GM19372 (cell line): ENCODE measurements around the gene TBL1XR1.

Experiments used
- ATAC-seq: cut with Tn5 transposase; IDR thresholded peaks from one replicate; pipeline ENCODE4 v1.9.1; 2021; ENCODE audit warnings: mild to moderate bottlenecking, low read depth, moderate library complexity; ENCODE audit not compliant: unreplicated experiment

Gene TBL1XR1

DNA sequence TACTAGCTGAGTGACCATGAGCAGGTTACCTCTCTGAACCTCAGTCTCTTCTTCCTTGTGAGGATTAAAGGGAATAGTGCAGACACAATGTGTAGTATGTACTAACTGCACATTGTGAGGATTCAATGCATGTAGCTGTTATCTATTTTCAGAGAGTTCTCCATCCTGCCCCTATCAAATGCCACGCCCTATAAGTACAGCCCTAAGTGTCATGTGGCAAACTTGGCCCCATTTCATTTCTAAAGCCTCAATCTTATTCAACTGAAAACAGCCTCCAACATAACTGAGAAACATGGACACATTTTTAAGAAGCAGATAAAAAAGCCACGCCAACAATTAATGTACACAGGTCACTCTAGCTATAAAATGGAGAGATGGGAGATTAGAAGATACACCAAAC, 220.0 kb downstream of the TBL1XR1 start:
- no peak for ATAC-seq

DNA sequence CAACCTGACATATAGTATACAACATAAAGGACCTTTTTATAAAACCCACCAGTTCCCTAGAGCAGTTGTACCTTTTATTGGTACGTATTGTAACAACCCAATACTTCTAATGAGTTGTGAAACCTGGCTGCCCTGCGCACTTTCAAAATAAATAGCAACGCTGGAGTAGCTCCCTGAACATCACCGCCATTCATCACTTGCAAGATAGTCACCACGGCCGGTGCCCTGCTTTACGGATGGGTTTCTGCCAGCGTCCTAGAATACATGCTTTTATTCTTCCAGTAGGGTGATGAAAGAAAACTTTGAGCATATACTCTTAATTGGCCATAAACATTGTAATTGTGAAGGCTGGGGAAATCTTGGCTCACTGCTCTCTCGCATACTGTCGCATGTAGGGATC, 220.7 kb downstream of the TBL1XR1 start:
- no peak for ATAC-seq

DNA sequence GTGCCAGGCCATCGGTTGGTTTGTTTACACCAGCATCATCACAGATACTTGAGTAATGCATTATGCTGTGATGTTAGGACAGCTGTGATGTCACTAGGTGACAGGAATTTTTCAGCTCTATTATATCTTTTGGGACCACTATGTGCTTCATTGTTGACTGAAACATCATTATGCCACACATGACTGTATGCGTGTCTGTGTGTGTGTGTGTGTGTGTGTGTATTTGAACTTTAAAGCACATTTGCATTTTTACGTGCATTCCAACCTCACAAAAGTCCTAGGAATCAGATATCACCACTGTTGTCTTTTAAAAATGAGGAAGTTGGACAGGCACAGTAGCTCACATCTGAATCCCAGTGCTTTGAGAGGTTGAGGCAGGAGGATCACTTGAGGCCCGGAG, 223.0 kb downstream of the TBL1XR1 start:
- ATAC-seq = no peak

DNA sequence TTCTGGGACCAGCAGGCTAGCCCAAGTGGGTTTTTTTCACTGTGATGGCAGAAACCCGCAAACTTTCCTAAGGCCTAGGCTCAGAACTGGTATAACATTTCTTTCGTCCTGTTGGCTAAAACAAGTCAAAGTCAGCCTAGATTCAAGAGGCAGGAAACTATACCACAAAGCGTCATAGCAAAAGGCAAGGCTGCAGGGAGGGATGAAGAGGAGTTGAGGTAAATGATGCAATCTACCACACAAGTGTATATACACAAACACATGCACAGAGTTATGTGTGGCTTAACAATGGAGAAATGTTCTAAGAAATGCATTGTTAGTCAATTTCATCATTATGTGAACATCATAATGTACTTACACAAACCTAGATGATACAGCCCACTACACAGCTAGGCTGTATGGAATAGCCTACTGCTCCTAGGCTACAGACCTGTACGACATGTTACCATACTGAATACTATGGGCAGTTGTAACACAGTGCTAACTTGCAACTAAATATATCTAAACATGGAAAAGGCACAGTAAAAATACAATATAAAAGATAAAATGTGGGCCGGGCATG, 225.6 kb downstream of the TBL1XR1 start:
- ATAC-seq = no peak

DNA sequence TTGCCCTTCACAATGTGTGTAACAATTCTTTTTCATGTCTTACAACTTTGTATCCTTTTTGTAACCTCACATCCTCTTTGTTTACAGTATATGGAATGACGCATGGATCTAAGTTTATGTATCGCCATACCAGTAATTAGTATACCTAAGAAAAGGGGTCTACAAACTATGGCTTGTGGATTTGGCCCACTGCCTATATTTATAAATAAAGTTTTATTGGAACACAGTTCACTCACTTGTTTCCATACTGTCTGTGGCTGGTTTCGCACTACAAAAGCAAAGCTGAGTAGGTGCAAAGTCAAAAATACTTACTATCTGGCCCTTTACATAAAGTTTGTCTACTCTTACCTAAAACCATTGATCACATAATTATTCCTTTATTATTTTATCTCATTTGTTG, 226.5 kb downstream of the TBL1XR1 start:
- ATAC-seq = no peak

DNA sequence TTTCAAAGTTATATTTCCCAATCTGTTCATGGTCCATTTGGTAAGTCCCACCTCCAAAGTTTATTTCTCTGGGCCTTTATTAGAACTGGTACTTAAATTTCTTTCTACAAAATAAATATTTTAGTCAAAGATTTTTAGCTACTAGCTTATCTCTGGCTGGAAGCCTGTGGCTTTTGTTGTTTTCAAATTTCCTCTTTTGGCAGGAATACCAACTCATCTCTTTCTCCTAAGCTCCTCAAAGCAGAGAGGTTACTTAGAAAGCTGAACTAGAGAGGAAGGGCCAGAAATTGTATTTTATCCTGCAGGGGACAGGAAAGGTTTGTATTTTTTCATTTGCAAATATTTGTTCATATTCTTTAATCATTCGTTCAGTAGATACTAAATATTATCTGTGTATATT, 227.8 kb downstream of the TBL1XR1 start:
- ATAC-seq = no peak
